GM12878 (cell line): ENCODE measurements around the gene NUDT1. TPM values are rescaled to one million over a fixed set of nuclear protein-coding genes. Genes with fewer than 3 reads are reported as not detected.

ENCODE experiments used
- ATAC-seq: fragments of 200-7000 bp; cut with Tn5 transposase; 3 replicates; pipeline ENCODE4 v1.9.1; 2020; ENCODE audit warnings: mild to moderate bottlenecking, moderate library complexity
- BruUV-seq: library from RNA; stranded (reverse); fragments of 400-500 nt; replicated peaks from 2 replicates; lab custom pipeline; 2021; lab: Mats Ljungman, UMichigan
- CTCF ChIA-PET: fragments of 300-600 bp; sonication (Branson Sonifier 250); formaldehyde crosslinking; extraction: SDS; loops from one replicate; lab custom pipeline; 2021; ENCODE audit warnings: inconsistent platforms; lab: Yijun Ruan, JAX
- POLR2A ChIA-PET: fragments of 350-600 bp; formaldehyde crosslinking; extraction: SDS; loops from one replicate; lab custom pipeline; 2021; ENCODE audit warnings: inconsistent platforms; lab: Charles Lee
- RAD21 ChIA-PET: fragments of 300-600 bp; sonication (Branson Sonifier 250); formaldehyde crosslinking; loops from one replicate; lab custom pipeline; 2023; ENCODE audit warnings: antibody characterized with exemption; ENCODE audit not compliant: unreplicated experiment; lab: Charles Lee
- SMC1A ChIA-PET: fragments of 300-600 bp; sonication (Branson Sonifier 250); formaldehyde crosslinking; loops from one replicate; lab custom pipeline; 2023; ENCODE audit not compliant: unreplicated experiment, uncharacterized antibody; lab: Charles Lee
- DNase-seq: peaks from one replicate; pipeline ENCODE4 v3.0.0-alpha.2; 2011; ENCODE audit warnings: low read depth, low spot score
- FAIRE-seq: peaks from 3 replicates; lab custom pipeline; 2011; peaks lifted over from hg19 to GRCh38; lab: Jason Lieb, UNC
- H2AFZ ChIP-seq: 2 replicates; pipeline ENCODE4 v1.6.0; 2011; ENCODE audit warnings: low read depth, low read length, control low read depth; ENCODE audit not compliant: control insufficient read depth
- H3K27ac ChIP-seq: 2 replicates; pipeline ENCODE4 v1.5.1; 2011; ENCODE audit warnings: control low read depth; ENCODE audit not compliant: control insufficient read depth, insufficient read depth
- H3K27me3 ChIP-seq, 2 experiments: replicated peaks in 1 of 2; 2 replicates each; pipeline versions ENCODE4 v1.6.0 to v1.6.1; 2011; ENCODE audit warnings: low read length in 1 of 2; ENCODE audit not compliant: control insufficient read depth in 2 of 2, insufficient read depth in 2 of 2
- H3K36me3 ChIP-seq, 2 experiments: 2 replicates each; pipeline ENCODE4 v1.5.1; 2011; ENCODE audit warnings: low read length in 1 of 2; ENCODE audit not compliant: control insufficient read depth in 2 of 2, insufficient read depth in 2 of 2
- H3K4me1 ChIP-seq: 2 replicates; pipeline ENCODE4 v1.6.1; 2011; ENCODE audit warnings: mild to moderate bottlenecking, low read length, moderate library complexity, mixed read lengths; ENCODE audit not compliant: control insufficient read depth, insufficient read depth
- H3K4me2 ChIP-seq: 2 replicates; pipeline ENCODE4 v1.6.0; 2011; ENCODE audit warnings: control low read depth; ENCODE audit not compliant: control insufficient read depth, insufficient read depth
- H3K4me3 ChIP-seq: fragments of 200-600 bp; sonication (generic); 2 replicates; pipeline ENCODE4 v1.5.1; 2016
- H3K79me2 ChIP-seq: 2 replicates; pipeline ENCODE4 v1.6.0; 2011; ENCODE audit warnings: low read length; ENCODE audit not compliant: control insufficient read depth, insufficient read depth
- H3K9ac ChIP-seq: 2 replicates; pipeline ENCODE4 v1.8.0; 2011; ENCODE audit warnings: low read length, control low read depth, mixed read lengths; ENCODE audit not compliant: control insufficient read depth, insufficient read depth
- H3K9me3 ChIP-seq: replicated peaks from 3 replicates; pipeline ENCODE4 v1.5.1; 2011; ENCODE audit warnings: mild to moderate bottlenecking, low read length; ENCODE audit not compliant: control insufficient read depth, insufficient read depth
- H4K20me1 ChIP-seq: 2 replicates; pipeline ENCODE4 v1.6.0; 2011; ENCODE audit not compliant: control insufficient read depth, insufficient read depth
- BHLHE40 ChIP-seq, 2 experiments: fragments of 450-650 bp in 1 of 2; IDR thresholded peaks; 2 replicates each; pipeline ENCODE4 v1.6.1; 2011 to 2017; ENCODE audit warnings: low read depth in 2 of 2, borderline replicate concordance in 1 of 2, improper control_type of control experiment in 1 of 2, low read length in 1 of 2, mild to moderate bottlenecking in 1 of 2
- CBX5 ChIP-seq: sonication (generic); IDR thresholded peaks from 2 replicates; pipeline ENCODE4 v1.6.1; 2016; ENCODE audit warnings: low read depth, moderate library complexity, mild to moderate bottlenecking, inconsistent platforms
- CHD2 ChIP-seq: IDR thresholded peaks from 2 replicates; pipeline ENCODE4 v1.6.1; 2011; ENCODE audit warnings: low read depth, low read length, improper control_type of control experiment, borderline replicate concordance
- E2F8 ChIP-seq: fragments of 450-650 bp; IDR thresholded peaks from 2 replicates; pipeline ENCODE4 v1.6.1; 2018; ENCODE audit warnings: mild to moderate bottlenecking, low read depth, moderate library complexity; ENCODE audit not compliant: partially characterized antibody
- EGR1 ChIP-seq, 2 experiments: IDR thresholded peaks; 1 replicate in 1 of 2; 2 replicates in 1 of 2; pipeline ENCODE4 v1.6.1; 2011 to 2012; ENCODE audit warnings: low read depth in 2 of 2, low read length in 2 of 2, borderline replicate concordance in 1 of 2, mild to moderate bottlenecking in 1 of 2, moderate library complexity in 1 of 2
- EP300 ChIP-seq, 2 experiments: fragments of 150-350 bp in 1 of 2; IDR thresholded peaks; 2 replicates each; pipeline ENCODE4 v1.6.1; 2011 to 2012; ENCODE audit warnings: low read depth in 2 of 2, low read length in 2 of 2, borderline replicate concordance in 1 of 2, improper control_type of control experiment in 1 of 2, inconsistent platforms in 1 of 2; ENCODE audit not compliant: control insufficient read depth in 1 of 2
- ETV6 ChIP-seq, 2 experiments: fragments of 450-650 bp in 1 of 2; IDR thresholded peaks in 1 of 2; conservative IDR thresholded peaks in 1 of 2; 2 replicates each; pipeline ENCODE4 v1.6.1; 2014; ENCODE audit warnings: antibody characterized with exemption in 1 of 2, borderline replicate concordance in 1 of 2, low read depth in 1 of 2, mild to moderate bottlenecking in 1 of 2, moderate library complexity in 1 of 2
- IKZF2 ChIP-seq, 2 experiments: fragments of 450-650 bp; IDR thresholded peaks; 2 replicates each; pipeline ENCODE4 v1.6.1; 2017; ENCODE audit warnings: mild to moderate bottlenecking in 2 of 2, moderate library complexity in 2 of 2
- MTA3 ChIP-seq: IDR thresholded peaks from 2 replicates; pipeline ENCODE4 v1.6.1; 2012; ENCODE audit warnings: low read length, inconsistent platforms, borderline replicate concordance
- MXI1 ChIP-seq: fragments of 150-350 bp; IDR thresholded peaks from 2 replicates; pipeline ENCODE4 v1.6.1; 2011; ENCODE audit warnings: low read depth, mild to moderate bottlenecking, inconsistent platforms, low read length, improper control_type of control experiment
- MYC ChIP-seq: IDR thresholded peaks from 2 replicates; pipeline ENCODE4 v1.6.1; 2011; ENCODE audit warnings: mild to moderate bottlenecking, low read length, moderate library complexity, inconsistent platforms; ENCODE audit not compliant: insufficient read depth, insufficient replicate concordance, insufficient read length, severe bottlenecking
- NBN ChIP-seq: fragments of 450-650 bp; IDR thresholded peaks from 2 replicates; pipeline ENCODE4 v1.6.1; 2016
- SPI1 ChIP-seq: IDR thresholded peaks from 2 replicates; pipeline ENCODE4 v1.6.1; 2011; ENCODE audit warnings: low read depth, mild to moderate bottlenecking, low read length, moderate library complexity, borderline replicate concordance; ENCODE audit not compliant: insufficient read depth
- SREBF1 ChIP-seq: IDR thresholded peaks from 2 replicates; pipeline ENCODE4 v1.6.1; 2012; ENCODE audit warnings: mild to moderate bottlenecking, low read length
- ZNF217 ChIP-seq: fragments of 450-650 bp; IDR thresholded peaks from 2 replicates; pipeline ENCODE4 v1.6.1; 2017; ENCODE audit warnings: antibody characterized with exemption, mild to moderate bottlenecking
- ZNF687 ChIP-seq: fragments of 450-650 bp; IDR thresholded peaks from 2 replicates; pipeline ENCODE4 v1.6.1; 2017; ENCODE audit warnings: mild to moderate bottlenecking, moderate library complexity
- WGBS: methylation state at CpG from one replicate; pipeline ENCODE4 v1.1.6; 2016; ENCODE audit warnings: low lambda C conversion rate; ENCODE audit not compliant: insufficient replicate concordance, insufficient coverage; ENCODE audit errors: missing lambda C conversion rate; 5-methylcytosine and 5-hydroxymethylcytosine counted together
- in situ Hi-C: fragments of 300-500 bp; cut with MboI; formaldehyde crosslinking; loops from 9 replicates; pipeline ENCODE4 v1.14.3; 2018; ENCODE audit warnings: mixed read lengths
- intact Hi-C: fragments of 100-400 bp; cut with micrococcal nuclease; formaldehyde crosslinking; loops from one replicate; pipeline ENCODE4 v1.14.2; 2022; ENCODE audit not compliant: unreplicated experiment
- polyA plus RNA-seq, 11 experiments: library from polyadenylated mRNA; depleted of rRNA in 4 of 11; unstranded in 6 of 11; stranded (reverse) in 5 of 11; fragments of >200 nt; fragmentation: Nextera tagmentation in 4 of 11; fragmentation: Illumina TruSeq in 1 of 11; extraction: Ambion mirVana in 4 of 11; extraction: Trizol in 1 of 11; gene quantifications; 1 replicate in 1 of 11; 2 replicates in 10 of 11; pipeline versions ENCODE4 v1.2.1 to v1.2.3, GENCODE V29; 2011 to 2016; ENCODE audit warnings: inconsistent platforms in 2 of 11, missing spikeins in 2 of 11, low read depth in 1 of 11
- total RNA-seq, 4 experiments: library from RNA; depleted of rRNA in 3 of 4; stranded (reverse); fragments of >200 nt in 3 of 4; fragmentation: Illumina TruSeq in 1 of 4; extraction: Trizol in 1 of 4; gene quantifications; 2 replicates each; pipeline versions ENCODE4 v1.2.1 to v1.2.3, GENCODE V29; 2013 to 2021

Gene NUDT1
- total and polyA plus RNA-seq, 10 of the 15 experiments (the other 5 are each of a cell fraction or from before 2014, with no cell fraction given): 7.7 to 122 (median 59.2) TPM

GRCh38 chr7:2261611-2262010 lies 19.6 kb downstream of the NUDT1 start:
- ATAC-seq: peak; percentile 44
- Histone ChIP-seq H3K4me3 (no peak overlapping the region), H3K36me3 (peaks cover 13 to 28% of the 10 kb centered on the region in 2 experiments), H4K20me1 (no peaks in the 10 kb centered on the region), H3K9ac (peak overlapping the region; percentile 20; the same call in 1 of the 2 replicates), H3K79me2 (peaks cover 7% of the 10 kb centered on the region), H3K27ac (peak overlapping the region; percentile 71), H2AFZ (no peak overlapping the region), H3K4me2 (peak overlapping the region; percentile 35; the same call in 1 of the 2 replicates), H3K27me3 (no peaks in the 10 kb centered on the region), H3K4me1 (peaks cover 34% of the 10 kb centered on the region), H3K9me3 (no peaks in the 10 kb centered on the region)
- 13% methylated on average over 14 of the region's 14 CpGs for WGBS
- intact Hi-C loops (no loop called here), in situ Hi-C loops (no loop called here)
- RAD21 ChIA-PET: interaction anchor here (1.0 to 2.1 kb wide), 10 partner anchors 12 to 94 kb away, joined by 3 to 11 read pairs (median 5); no protein-coding TSS in a partner anchor
- no TSS peak for BruUV-seq
- no peak for DNase-seq
- FAIRE-seq: peak; percentile 66
- SMC1A ChIA-PET: interaction anchor here (1.1 to 3.1 kb wide), 9 partner anchors 13 to 86 kb away, joined by 3 to 14 read pairs (median 5); no protein-coding TSS in a partner anchor
- CTCF ChIA-PET: interaction anchor here (0.7 to 4.0 kb wide), 11 partner anchors 13 to 86 kb away, joined by 3 to 21 read pairs (median 4); partner anchors contain the start of gene MAD1L1
- POLR2A ChIA-PET: interaction anchor here (0.8 to 2.4 kb wide), 7 partner anchors 20 to 52 kb away, joined by 3 to 10 read pairs (median 3); partner anchors contain the start of genes MRM2 and NUDT1
- peak; percentile 38; the same call in 1 of the 2 replicates for TF ChIP-seq MXI1
- 0 out of 2 replicates have a peak, but pooled peaks have one; percentile 1 for TF ChIP-seq SPI1
- TF ChIP-seq NBN: no peak
- no peak for TF ChIP-seq EP300 (IDR thresholded peaks at IDR 0.05; ENCODE audit: borderline replicate concordance in 1 of 2, control insufficient read depth in 1 of 2, low read depth in 2 of 2, low read length in 2 of 2)
- no peak for TF ChIP-seq SREBF1
- no peak for TF ChIP-seq ZNF687
- TF ChIP-seq MTA3: no peak
- TF ChIP-seq MYC: no peak
- TF ChIP-seq ETV6 (conservative IDR thresholded peaks at IDR 0.05 in 1 of 2, IDR thresholded peaks at IDR 0.05 in 1 of 2; ENCODE audit: borderline replicate concordance in 1 of 2, low read depth in 1 of 2): peak in 1 of 2 experiments; percentile 52; a peak in 1 of 4 replicates
- TF ChIP-seq EGR1 (IDR thresholded peaks at IDR 0.05; ENCODE audit: borderline replicate concordance in 1 of 2, low read depth in 2 of 2, low read length in 2 of 2): peak in 1 of 2 experiments; percentile 48; a peak in 1 of 3 replicates
- TF ChIP-seq ZNF217: no peak
- TF ChIP-seq IKZF2 (IDR thresholded peaks at IDR 0.05): peak; percentile 36 to 42; a peak in 2 of 4 replicates
- TF ChIP-seq CHD2: no peak
- no peak for TF ChIP-seq CBX5
- TF ChIP-seq BHLHE40 (IDR thresholded peaks at IDR 0.05; ENCODE audit: borderline replicate concordance in 1 of 2, low read depth in 2 of 2, low read length in 1 of 2): peak; percentile 47 to 61; a peak in 3 of 4 replicates
- no peak for TF ChIP-seq E2F8
